ENCODE data around the gene S100A1.

GRCh38 chr1:153678519-153679336 lies 50.5 kb downstream of the S100A1 start, which contains the start of gene NPR1:
- TF ChIP-seq CTCF (IDR thresholded peaks at IDR 0.05; ENCODE audit: low read depth, low read length, poor library complexity, severe bottlenecking), result no peak
- no peak for TF ChIP-seq EZH2phosphoT487 (IDR thresholded peaks at IDR 0.05; ENCODE audit: borderline replicate concordance, low read length)
